ENCODE measurements around the gene ZNF846.

DNA sequence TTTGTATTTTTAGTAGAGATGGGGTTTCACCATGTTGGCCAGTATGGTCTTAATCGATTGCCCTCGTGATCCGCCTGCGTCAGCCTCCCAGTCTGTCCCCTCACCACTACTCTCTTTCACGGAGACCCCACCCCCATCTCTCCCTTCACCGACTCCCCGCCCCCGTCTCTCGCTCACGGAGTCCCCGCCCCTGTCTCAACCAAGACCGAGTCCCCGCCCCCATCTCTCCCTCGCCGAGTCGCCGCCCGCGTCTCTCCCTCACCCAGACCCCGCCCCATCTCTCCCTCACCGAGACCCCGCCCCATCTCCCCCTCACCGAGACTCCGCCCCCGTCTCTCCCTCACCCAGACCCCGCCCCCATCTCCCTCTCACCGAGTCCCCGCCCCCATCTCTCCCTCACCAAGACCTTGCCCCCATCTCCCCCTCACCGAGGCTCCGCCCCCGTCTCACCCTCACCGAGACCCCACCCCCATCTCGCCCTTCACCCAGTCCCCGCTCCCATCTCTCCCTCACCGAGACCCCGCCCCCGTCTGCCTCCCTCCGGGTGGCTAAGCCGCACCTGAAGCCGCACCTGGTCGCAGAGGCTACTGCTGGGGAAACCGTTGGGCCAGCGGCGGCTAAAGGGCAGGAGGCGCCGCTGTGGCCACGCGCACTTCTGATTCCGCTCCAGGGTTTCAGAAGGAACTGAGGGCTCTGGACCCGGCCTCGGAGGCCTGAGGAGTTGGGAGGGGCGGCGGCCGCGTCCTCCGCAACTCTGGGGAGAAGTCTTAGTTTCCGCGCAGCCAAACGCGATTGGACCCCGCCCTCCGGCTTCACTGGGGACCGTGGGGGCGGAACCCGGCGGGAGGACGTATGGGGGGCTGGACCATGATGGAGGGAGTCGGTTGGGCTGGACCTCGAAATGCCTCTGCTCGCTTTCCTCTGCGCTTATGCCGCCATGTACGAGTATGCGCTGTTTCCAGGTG, 17.1 kb upstream of the ZNF846 start:
- no peak for TF ChIP-seq GATA2 (IDR thresholded peaks at IDR 0.05; ENCODE audit: low read depth, low read length)
- TF ChIP-seq GATA3 (IDR thresholded peaks at IDR 0.05; ENCODE audit: low read depth, low read length): no peak

All from SH-SY5Y (cell line).